OCI-LY3 (cell line): ENCODE results near the gene IL1B.

Experiments
- EZH2phosphoT487 ChIP-seq: fragments of 200-600 bp; shearing (Covaris generic); IDR thresholded peaks from 2 replicates; pipeline ENCODE4 v1.6.1; 2018; ENCODE audit warnings: antibody characterized with exemption, mixed run types, low read depth
- TF ChIP-seq, protein P1 (sequence below): fragments of 200-600, 300-600 bp; sonication (generic); IDR thresholded peaks from 2 replicates; pipeline ENCODE4 v1.5.1; 2014; ENCODE audit warnings: antibody characterized with exemption, low read length, low read depth

- TF ChIP-seq, protein P1, sequence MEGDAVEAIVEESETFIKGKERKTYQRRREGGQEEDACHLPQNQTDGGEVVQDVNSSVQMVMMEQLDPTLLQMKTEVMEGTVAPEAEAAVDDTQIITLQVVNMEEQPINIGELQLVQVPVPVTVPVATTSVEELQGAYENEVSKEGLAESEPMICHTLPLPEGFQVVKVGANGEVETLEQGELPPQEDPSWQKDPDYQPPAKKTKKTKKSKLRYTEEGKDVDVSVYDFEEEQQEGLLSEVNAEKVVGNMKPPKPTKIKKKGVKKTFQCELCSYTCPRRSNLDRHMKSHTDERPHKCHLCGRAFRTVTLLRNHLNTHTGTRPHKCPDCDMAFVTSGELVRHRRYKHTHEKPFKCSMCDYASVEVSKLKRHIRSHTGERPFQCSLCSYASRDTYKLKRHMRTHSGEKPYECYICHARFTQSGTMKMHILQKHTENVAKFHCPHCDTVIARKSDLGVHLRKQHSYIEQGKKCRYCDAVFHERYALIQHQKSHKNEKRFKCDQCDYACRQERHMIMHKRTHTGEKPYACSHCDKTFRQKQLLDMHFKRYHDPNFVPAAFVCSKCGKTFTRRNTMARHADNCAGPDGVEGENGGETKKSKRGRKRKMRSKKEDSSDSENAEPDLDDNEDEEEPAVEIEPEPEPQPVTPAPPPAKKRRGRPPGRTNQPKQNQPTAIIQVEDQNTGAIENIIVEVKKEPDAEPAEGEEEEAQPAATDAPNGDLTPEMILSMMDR, result no peak
- TF ChIP-seq EZH2phosphoT487, result no peak
These were observed 31.4 kb upstream of the IL1B start for GRCh38 chr2:112867701-112868631.
